CD4-positive, alpha-beta T cell treated with Interleukin-15 for 1 hour (primary cell): ENCODE results near the gene MAPK12.

Experiments
- DNase-seq: peaks from one replicate; pipeline ENCODE4 v3.0.0-alpha.2; 2020

MAPK12 gene

GRCh38 chr22:50226875-50227165 is 34.7 kb downstream of the MAPK12 start:
- DNase-seq = no peak

GRCh38 chr22:50226063-50226874 is 35.2 kb downstream of the MAPK12 start:
- DNase-seq = no peak

GRCh38 chr22:50225200-50225969 is 36.1 kb downstream of the MAPK12 start:
- no peak for DNase-seq

GRCh38 chr22:50224071-50224470 is 37.4 kb downstream of the MAPK12 start:
- DNase-seq = no peak

- DNase-seq = no peak
Measured at GRCh38 chr22:50222508-50222907, 39.0 kb downstream of the MAPK12 start.

GRCh38 chr22:50221410-50222300 is 39.8 kb downstream of the MAPK12 start:
- DNase-seq = no peak

GRCh38 chr22:50220603-50221409 is 40.7 kb downstream of the MAPK12 start:
- DNase-seq = no peak

GRCh38 chr22:50219800-50220602 is 41.5 kb downstream of the MAPK12 start:
- DNase-seq = no peak

GRCh38 chr22:50218996-50219727 is 42.3 kb downstream of the MAPK12 start:
- no peak for DNase-seq

GRCh38 chr22:50218153-50218995 is 43.1 kb downstream of the MAPK12 start:
- no peak for DNase-seq

- no peak for DNase-seq
Measured at GRCh38 chr22:50217543-50218152, 43.8 kb downstream of the MAPK12 start.

- no peak for DNase-seq
Measured at GRCh38 chr22:50216684-50217520, 44.6 kb downstream of the MAPK12 start.

GRCh38 chr22:50216055-50216683 is 45.3 kb downstream of the MAPK12 start:
- no peak for DNase-seq

GRCh38 chr22:50215297-50216054 is 46.0 kb downstream of the MAPK12 start:
- no peak for DNase-seq

GRCh38 chr22:50213263-50213662 is 48.2 kb downstream of the MAPK12 start:
- no peak for DNase-seq

GRCh38 chr22:50211147-50211546 is 50.3 kb downstream of the MAPK12 start:
- DNase-seq = no peak
